Fibroblast of peridontal ligament (primary cell): ENCODE data around the gene PPFIA4.
"Not testable (repeated sequence)": the region's sequence is repeated elsewhere in the genome, so short reads cannot be mapped to it uniquely, and the experiment has no call there.

Experiments used
- DNase-seq: peaks from one replicate; pipeline ENCODE4 v3.0.0-alpha.2; 2010; ENCODE audit errors: extremely low read depth

Gene PPFIA4

GRCh38 chr1:203017061-203017460, 9.2 kb upstream of the PPFIA4 start:
- no peak for DNase-seq

- no peak for DNase-seq
These were observed 8.6 kb upstream of the PPFIA4 start for GRCh38 chr1:203017692-203018091.

DNA sequence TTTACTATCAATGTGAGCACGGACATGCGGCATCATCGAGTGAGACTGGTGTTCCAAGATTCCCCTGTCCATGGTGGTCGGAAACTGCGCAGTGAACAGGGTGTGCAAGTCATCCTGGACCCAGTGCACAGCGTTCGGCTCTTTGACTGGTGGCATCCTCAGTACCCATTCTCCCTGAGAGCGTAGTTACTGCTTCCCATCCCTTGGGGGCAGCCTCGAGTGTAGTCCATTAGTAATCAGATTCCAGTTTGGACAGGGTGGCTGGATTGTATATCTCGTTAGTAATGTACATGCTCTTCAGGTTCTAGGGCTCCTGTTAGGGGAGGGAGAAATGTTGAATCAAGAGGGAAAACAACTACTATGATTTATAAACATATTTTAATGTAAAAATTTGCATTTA, 3.4 kb upstream of the PPFIA4 start:
- DNase-seq, result not testable (repeated sequence)

DNA sequence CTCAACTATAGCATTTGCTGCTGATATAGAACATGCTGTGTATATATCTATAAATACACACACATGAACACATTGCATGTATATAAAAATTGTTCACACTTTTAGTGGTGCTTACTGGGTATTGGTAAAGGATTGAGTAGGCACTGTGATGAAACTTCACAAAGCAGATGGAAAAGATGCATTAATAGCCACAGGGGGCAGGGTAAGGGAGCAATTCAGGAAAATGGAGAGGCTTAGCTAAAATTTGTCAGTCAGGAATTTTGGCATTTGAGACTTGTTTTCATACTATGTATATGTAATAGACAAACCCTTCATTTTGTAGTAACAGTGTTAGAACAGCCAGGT, 633 bp upstream of the PPFIA4 start:
- peak; percentile 31 for DNase-seq

- DNase-seq, result no peak
These were observed 674 bp downstream of the PPFIA4 start for GRCh38 chr1:203026666-203027663.

- no peak for DNase-seq
These were observed 1.9 kb downstream of the PPFIA4 start for GRCh38 chr1:203028067-203028783.

- DNase-seq, result no peak
These were observed 2.7 kb downstream of the PPFIA4 start for GRCh38 chr1:203028784-203029553.

GRCh38 chr1:203031467-203031866, 5.2 kb downstream of the PPFIA4 start:
- no peak for DNase-seq

DNA sequence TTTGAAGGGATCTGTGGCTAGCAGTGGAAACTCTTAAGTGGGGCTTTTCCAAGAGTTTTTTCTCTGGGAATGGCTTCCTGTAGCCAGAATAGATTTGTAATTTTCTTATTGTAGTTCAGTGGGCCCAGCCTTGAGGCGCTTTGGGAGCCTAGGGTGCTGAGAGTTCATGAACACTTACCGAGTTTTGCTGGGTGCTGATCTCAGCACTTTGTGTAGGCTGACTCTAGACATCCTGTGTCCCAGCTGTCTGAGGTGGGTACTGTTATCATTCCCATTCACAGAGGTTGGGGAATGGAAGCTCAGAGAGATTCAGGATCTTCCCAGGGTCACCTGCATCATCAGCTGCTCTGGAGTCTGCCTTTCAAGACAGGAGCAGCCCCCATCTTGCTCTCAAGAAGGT, 7.0 kb downstream of the PPFIA4 start:
- no peak for DNase-seq

GRCh38 chr1:203033917-203034316, 7.6 kb downstream of the PPFIA4 start:
- no peak for DNase-seq

- no peak for DNase-seq
These were observed 8.3 kb downstream of the PPFIA4 start for GRCh38 chr1:203034422-203035110.

DNA sequence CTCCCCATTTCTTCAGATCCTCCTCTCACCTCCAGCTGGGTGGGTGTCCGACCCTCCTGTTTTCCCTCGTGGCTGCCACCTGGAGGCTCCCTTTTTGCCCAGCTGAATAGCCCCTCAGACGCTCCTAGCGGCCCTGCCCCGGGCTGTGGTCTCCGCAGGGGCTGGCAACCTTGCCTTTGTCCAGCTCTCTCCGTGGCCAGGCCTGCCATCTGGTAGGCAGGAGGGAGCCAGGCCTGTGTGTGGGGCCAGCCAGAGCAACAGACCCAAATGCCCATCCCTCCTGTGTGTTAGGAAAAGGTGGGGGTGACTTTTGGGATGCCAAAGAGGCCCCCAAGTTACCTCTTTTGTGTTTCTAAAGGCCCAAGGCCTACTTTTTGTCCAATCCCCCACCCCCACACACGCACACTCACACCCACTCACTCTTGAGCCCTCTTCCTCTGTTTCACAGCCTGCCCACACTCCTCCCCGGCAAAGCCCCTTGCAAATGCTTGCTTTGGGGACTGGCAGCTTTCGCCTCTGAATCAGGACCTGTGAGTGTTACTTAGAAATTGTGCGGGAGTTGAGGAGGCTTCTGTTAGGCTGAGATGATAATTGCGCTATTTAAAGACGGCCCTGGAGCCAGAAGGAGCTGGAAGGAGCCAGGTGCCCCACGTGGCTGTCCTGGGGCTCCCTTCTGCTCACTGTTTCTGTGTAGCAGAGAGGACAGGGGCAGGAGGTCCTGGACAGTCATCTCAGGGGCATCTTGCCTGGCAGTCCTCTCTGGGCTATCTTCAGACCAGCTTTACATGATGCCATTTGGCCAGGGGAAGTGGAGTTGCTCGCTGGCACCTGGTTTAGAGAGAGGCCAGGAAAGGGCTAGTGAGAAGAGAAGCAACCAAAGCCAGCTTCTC, 9.1 kb downstream of the PPFIA4 start:
- no peak for DNase-seq

DNA sequence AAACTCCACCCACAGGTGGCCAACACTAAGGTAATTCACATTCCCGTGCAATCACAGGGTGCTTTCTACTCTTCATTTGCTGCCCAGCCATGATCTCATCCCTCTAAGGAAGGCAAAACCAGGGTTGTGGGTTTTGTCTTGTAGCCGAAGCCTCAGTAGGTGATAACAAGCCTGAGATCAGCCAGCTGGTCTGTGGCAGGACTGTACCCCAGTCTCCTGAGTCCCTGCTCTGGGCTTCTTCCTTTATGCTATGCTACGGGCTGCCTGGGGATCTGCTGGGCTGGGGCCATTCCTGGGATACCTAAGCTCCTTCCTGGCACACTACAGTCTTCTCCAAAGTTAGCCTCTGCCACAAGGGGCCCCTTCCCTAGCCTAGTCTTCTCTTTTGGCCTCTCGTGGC, 9.8 kb downstream of the PPFIA4 start:
- DNase-seq, result no peak

DNA sequence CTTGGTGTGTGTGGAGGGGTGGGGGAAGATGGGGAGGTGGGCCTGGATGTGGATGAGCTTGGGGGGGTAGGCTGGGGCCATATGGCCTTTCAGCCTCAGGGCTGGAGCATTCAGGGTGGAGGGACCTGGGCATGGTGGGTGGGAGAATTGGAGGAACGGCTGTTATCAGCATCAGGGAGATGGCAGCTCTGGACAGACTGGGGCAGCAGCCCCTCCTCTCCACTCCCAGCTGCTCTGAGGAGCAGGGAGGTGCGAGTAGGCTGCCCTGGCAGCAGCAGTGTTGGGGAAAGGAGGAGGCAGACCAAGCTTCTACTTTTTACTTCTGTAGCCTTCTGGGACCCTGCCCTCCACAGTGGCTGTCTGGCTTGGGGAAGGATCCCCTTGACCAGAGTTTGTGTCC, 10.2 kb downstream of the PPFIA4 start:
- DNase-seq, result no peak

- no peak for DNase-seq
These were observed 11.4 kb downstream of the PPFIA4 start for GRCh38 chr1:203037509-203038190.

DNA sequence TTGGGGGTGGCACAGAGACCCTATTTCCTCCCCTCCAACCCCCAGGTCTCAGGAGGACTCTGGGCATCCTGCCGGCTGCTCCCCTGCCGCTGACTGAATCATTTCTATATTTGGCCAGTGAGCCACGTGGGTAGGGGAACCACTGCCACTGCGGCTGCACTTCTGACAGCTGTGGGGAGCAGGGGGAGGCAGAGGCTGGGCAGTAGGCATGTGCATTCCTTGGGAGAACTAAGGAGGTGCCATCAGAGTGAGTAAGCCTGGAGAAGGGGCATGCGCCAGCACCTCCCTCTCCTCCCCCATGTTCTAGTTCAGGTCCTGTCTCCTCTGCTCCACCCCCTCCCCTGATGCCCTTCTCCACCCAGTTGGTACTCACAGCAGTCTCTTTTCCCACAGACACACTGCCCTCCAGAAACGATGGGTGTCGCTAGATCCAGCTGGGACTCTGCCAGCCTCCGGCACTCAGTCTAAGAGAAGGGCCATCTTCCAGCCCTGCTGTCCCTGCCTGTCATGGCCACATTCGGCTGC, 12.0 kb downstream of the PPFIA4 start:
- DNase-seq, result peak; percentile 88

DNA sequence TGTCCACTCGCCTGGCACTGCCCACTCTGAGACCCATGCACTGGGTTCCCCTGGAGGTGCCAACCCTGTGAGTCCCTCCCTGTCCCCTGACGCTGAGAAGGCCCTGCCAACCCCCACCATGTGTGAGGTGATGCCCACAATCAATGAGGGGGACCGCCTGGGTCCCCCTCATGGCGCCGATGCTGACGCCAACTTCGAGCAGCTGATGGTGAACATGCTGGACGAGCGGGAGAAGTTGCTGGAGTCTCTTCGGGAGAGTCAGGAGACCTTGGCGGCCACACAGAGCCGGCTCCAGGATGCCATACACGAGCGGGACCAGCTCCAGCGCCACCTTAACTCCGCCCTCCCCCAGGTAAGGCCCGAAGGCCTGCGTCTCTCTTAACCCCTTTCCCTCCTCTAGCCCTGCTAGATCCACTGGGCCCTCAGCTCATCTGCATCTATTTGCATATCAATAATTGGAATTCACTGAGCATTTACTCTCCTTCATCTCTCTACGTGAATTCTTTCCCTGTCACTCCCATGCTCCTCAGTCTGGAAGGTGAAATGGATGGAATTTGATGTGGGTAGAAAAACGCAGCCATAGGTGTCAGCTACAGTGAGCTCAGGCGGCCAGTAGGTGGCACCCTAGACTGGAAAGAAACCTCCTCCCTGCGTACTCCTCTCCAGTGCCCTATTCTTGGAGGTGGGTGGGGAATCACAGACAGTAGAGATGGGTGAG, 12.8 kb downstream of the PPFIA4 start:
- DNase-seq, result peak; percentile 69

DNA sequence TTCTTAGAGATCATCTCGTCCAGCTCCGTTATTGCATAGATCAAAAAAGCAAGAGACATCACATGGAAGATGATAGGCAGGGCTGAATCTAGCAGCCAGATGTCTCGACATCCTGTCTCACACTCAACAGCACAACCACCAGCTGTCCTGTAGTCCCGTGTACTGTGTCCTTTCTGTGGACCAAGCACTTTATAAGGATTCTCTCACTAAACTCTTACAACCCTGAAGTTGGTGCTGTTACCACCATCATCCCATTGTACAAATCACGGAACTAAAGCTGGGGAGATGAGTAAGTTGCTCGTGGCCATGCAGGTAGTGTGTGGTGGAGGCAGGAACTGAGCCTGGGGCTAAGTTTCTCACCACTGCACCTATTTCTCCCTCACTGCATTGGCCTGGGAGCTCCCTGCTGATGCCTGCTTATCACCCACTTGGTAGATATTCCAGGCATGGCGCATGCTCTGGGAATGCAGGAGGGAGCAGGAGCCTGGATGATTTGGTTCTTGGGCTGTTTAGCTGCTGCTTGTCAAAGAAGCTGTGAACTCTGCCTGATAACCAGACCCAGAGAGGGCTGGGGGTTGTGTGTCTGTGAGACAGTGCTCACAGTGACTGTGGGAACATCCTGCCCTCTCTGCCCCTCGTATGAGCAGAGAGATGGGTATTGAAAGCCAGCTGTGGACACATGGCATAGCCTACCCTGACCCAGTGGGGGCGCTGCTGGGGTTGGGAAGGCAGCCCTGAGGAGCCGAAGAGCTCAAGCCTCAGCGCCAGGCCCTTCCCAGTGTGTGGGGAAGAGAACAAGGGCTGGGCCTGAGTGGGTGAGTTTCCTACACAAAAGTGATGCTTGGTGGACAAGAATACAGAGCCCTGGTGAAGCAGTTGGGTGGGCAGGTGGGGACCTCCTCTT, 13.6 kb downstream of the PPFIA4 start:
- no peak for DNase-seq
